Glutamatergic neuron (in vitro differentiated cells): ENCODE results near the gene DYRK2. TPM values are rescaled to one million over a fixed set of nuclear protein-coding genes. Genes with fewer than 3 reads are reported as not detected.

Source experiments
- DNase-seq: peaks from one replicate; pipeline ENCODE4 v3.0.0; 2022
- H3K27ac Mint-ChIP-seq: one replicate; pipeline ENCODE4 v1.8.0; 2020; ENCODE audit warnings: mild to moderate bottlenecking, mixed read lengths, inconsistent platforms; ENCODE audit not compliant: unreplicated experiment
- H3K27me3 Mint-ChIP-seq: one replicate; pipeline ENCODE4 v1.8.0; 2020; ENCODE audit warnings: mild to moderate bottlenecking, moderate library complexity, mixed read lengths, inconsistent platforms; ENCODE audit not compliant: unreplicated experiment
- H3K36me3 Mint-ChIP-seq: one replicate; pipeline ENCODE4 v1.8.0; 2020; ENCODE audit warnings: mild to moderate bottlenecking, mixed read lengths, inconsistent platforms; ENCODE audit not compliant: unreplicated experiment
- H3K4me1 Mint-ChIP-seq: one replicate; pipeline ENCODE4 v1.8.0; 2020; ENCODE audit warnings: mild to moderate bottlenecking, low read depth, mixed read lengths, inconsistent platforms; ENCODE audit not compliant: unreplicated experiment
- H3K4me3 Mint-ChIP-seq: one replicate; pipeline ENCODE4 v1.8.0; 2020; ENCODE audit warnings: mild to moderate bottlenecking, mixed read lengths, inconsistent platforms; ENCODE audit not compliant: unreplicated experiment
- H3K9me3 Mint-ChIP-seq: one replicate; pipeline ENCODE4 v1.8.0; 2020; ENCODE audit warnings: mild to moderate bottlenecking, moderate library complexity, mixed read lengths, inconsistent platforms; ENCODE audit not compliant: unreplicated experiment
- CTCF ChIP-seq: fragments of 200-600 bp; sonication (generic); IDR thresholded peaks from one replicate; pipeline ENCODE4 v1.5.0; 2021; ENCODE audit not compliant: partially characterized antibody, unreplicated experiment
- long read RNA-seq: library from polyadenylated mRNA; unstranded; transcript quantifications from one replicate; pipeline ENCODE4 v2.0.0, GENCODE V29; 2020; ENCODE audit not compliant: unreplicated experiment
- total RNA-seq: library from RNA; stranded (reverse); fragmentation: NEBNext Ultra II Directional; extraction: Animal tissue kit (Norgen Biotek cat#: 25700); gene quantifications from one replicate; pipeline ENCODE4 v1.2.1, GENCODE V29; 2021; ENCODE audit not compliant: unreplicated experiment

The DYRK2 gene
- 70.9 TPM for total RNA-seq
- long read RNA-seq, partial matches to known transcripts = 0 of 2 reads
- long read RNA-seq, other reads (novel, unspliced or antisense) = 2 of 2 reads

- TF ChIP-seq CTCF = no peak
- peaks cover 25% of the 10 kb centered on the region for H3K9me3 Mint-ChIP-seq
- peaks cover 26% of the 10 kb centered on the region for H3K4me1 Mint-ChIP-seq
- H3K27ac Mint-ChIP-seq = peak within 1 kb of the TSS; percentile 96
- H3K36me3 Mint-ChIP-seq = peaks cover 9% of the 10 kb centered on the region
- peak within 1 kb of the TSS; percentile 93 for H3K4me3 Mint-ChIP-seq
- DNase-seq = peak; percentile 89
- peaks cover 23% of the 10 kb centered on the region for H3K27me3 Mint-ChIP-seq
These were observed at the start of gene DYRK2 for GRCh38 chr12:67648521-67649260. Gene DYRK2, plus strand, starts transcription at chr12:67648745. Its CDS starts 389 bp downstream, at chr12:67649134.

GRCh38 chr12:67599691-67600090 lies 48.9 kb upstream of the DYRK2 start:
- peaks cover 3% of the 10 kb centered on the region for H3K4me1 Mint-ChIP-seq
- H3K4me3 Mint-ChIP-seq = no peak overlapping the region
- no peak for DNase-seq
- H3K27me3 Mint-ChIP-seq = no peaks in the 10 kb centered on the region
- no peak for TF ChIP-seq CTCF
- peaks cover 4% of the 10 kb centered on the region for H3K9me3 Mint-ChIP-seq
- no peak overlapping the region for H3K27ac Mint-ChIP-seq
- peaks cover 15% of the 10 kb centered on the region for H3K36me3 Mint-ChIP-seq

- H3K9me3 Mint-ChIP-seq = peaks cover 4% of the 10 kb centered on the region
- no peak for DNase-seq
- H3K4me3 Mint-ChIP-seq = no peak overlapping the region
- H3K36me3 Mint-ChIP-seq = peaks cover 15% of the 10 kb centered on the region
- no peak overlapping the region for H3K27ac Mint-ChIP-seq
- H3K4me1 Mint-ChIP-seq = peaks cover 3% of the 10 kb centered on the region
- no peaks in the 10 kb centered on the region for H3K27me3 Mint-ChIP-seq
- no peak for TF ChIP-seq CTCF
These were observed 47.4 kb upstream of the DYRK2 start for GRCh38 chr12:67601126-67601525.

- Mint-ChIP-seq H3K27ac (peak overlapping the region; percentile 72), H3K9me3 (no peaks in the 10 kb centered on the region), H3K4me3 (peak overlapping the region; percentile 31), H3K27me3 (no peaks in the 10 kb centered on the region), H3K4me1 (peaks cover 15% of the 10 kb centered on the region), H3K36me3 (peaks cover 4% of the 10 kb centered on the region)
- no peak for TF ChIP-seq CTCF
- DNase-seq = no peak
These were observed 39.2 kb upstream of the DYRK2 start for GRCh38 chr12:67609226-67609870.

- Mint-ChIP-seq H3K9me3 (no peaks in the 10 kb centered on the region), H3K4me1 (peaks cover 15% of the 10 kb centered on the region), H3K4me3 (no peak overlapping the region), H3K27me3 (no peaks in the 10 kb centered on the region), H3K27ac (no peak overlapping the region), H3K36me3 (peaks cover 4% of the 10 kb centered on the region)
- no peak for DNase-seq
- no peak for TF ChIP-seq CTCF
These were observed 35.5 kb upstream of the DYRK2 start for GRCh38 chr12:67613040-67613439.
